Naive thymus-derived CD8-positive, alpha-beta T cell (primary cell): ENCODE data around the gene RPS19. TPM values are rescaled to one million over a fixed set of nuclear protein-coding genes. Genes with fewer than 3 reads are reported as not detected.

Experiments
- ATAC-seq, 2 donors: fragments of 150-1000 bp; cut with Tn5 transposase in 1 of 2; sonication (Bioruptor Pico), chemical (Tn5 transposase) in 1 of 2; 1 replicate in 1 of 2; 2 replicates in 1 of 2; pipeline ENCODE4 v1.10.0; 2021; ENCODE audit warnings: mild to moderate bottlenecking in 2 of 2, moderate library complexity in 2 of 2
- POLR2A ChIA-PET: fragments of 350-600 bp; sonication (Branson Sonifier 250); formaldehyde crosslinking; loops from one replicate; lab custom pipeline; 2021; ENCODE audit warnings: antibody characterized with exemption; lab: Charles Lee
- DNase-seq, 10 donors: peaks; one replicate each; pipeline versions ENCODE4 v3.0.0 to v3.0.0-alpha.2; 2020 to 2022
- H3K27ac Mint-ChIP-seq, 10 donors: one replicate each; pipeline ENCODE4 v1.8.0; 2020 to 2022; ENCODE audit warnings: mild to moderate bottlenecking in 10 of 10, mixed read lengths in 10 of 10, moderate library complexity in 4 of 10, inconsistent platforms in 1 of 10
- H3K27me3 Mint-ChIP-seq, 5 donors: one replicate each; pipeline ENCODE4 v1.8.0; 2021 to 2022; ENCODE audit warnings: mixed read lengths in 5 of 5
- H3K36me3 Mint-ChIP-seq, 3 donors: one replicate each; pipeline ENCODE4 v1.8.0; 2020 to 2022; ENCODE audit warnings: mixed read lengths in 3 of 3, mild to moderate bottlenecking in 2 of 3, inconsistent platforms in 1 of 3
- H3K4me1 Mint-ChIP-seq, 4 donors: one replicate each; pipeline ENCODE4 v1.8.0; 2021 to 2022; ENCODE audit warnings: mixed read lengths in 4 of 4
- H3K4me3 Mint-ChIP-seq, 10 donors: one replicate each; pipeline ENCODE4 v1.8.0; 2020 to 2022; ENCODE audit warnings: mild to moderate bottlenecking in 10 of 10, mixed read lengths in 10 of 10, moderate library complexity in 6 of 10, inconsistent platforms in 1 of 10
- H3K9me3 Mint-ChIP-seq, 9 donors: one replicate each; pipeline ENCODE4 v1.8.0; 2020 to 2022; ENCODE audit warnings: mixed read lengths in 9 of 9, mild to moderate bottlenecking in 3 of 9, inconsistent platforms in 1 of 9, moderate library complexity in 1 of 9
- polyA plus RNA-seq, 3 donors: library from polyadenylated mRNA; unstranded; fragments of 300-500 nt; fragmentation: Illumina TruSeq; gene quantifications; one replicate each; pipeline ENCODE4 v1.2.3, GENCODE V29; 2021
- total RNA-seq, 8 experiments: library from RNA in 2 of 8; stranded (reverse) in 2 of 8; gene quantifications; one replicate each; pipeline ENCODE4 v1.2.3 and lab custom pipeline; 2021 to 2026

The RPS19 gene
- total RNA-seq: 1,000 to 10,000 TPM; 3,479 to 3,513 TPM
- 1,000 to 10,000 TPM; 6,905 to 8,825 (median 8,505) TPM for polyA plus RNA-seq
- total RNA-seq (lab: John Stamatoyannopoulos, UW): 1,073 to 1,642 (median 1,308) reads per million in 6 experiments

GRCh38 chr19:41859618-41860418 lies at the start of gene RPS19:
Gene RPS19, plus strand, starts transcription at chr19:41860255. Its CDS starts 520 bp downstream, at chr19:41860775.
- H3K27ac Mint-ChIP-seq: peak within 1 kb of the TSS; percentile 84 to 99 (median 97)
- no peaks in the 10 kb centered on the region for H3K27me3 Mint-ChIP-seq
- H3K9me3 Mint-ChIP-seq: no peaks in the 10 kb centered on the region
- POLR2A ChIA-PET: interaction anchor here (0.5 to 4.1 kb wide), 25 partner anchors 9 to 598 kb away, joined by 3 to 253 read pairs (median 8); partner anchors contain the start of genes ARHGEF1, CD79A and RABAC1
- peaks cover 28 to 52% (median 44%) of the 10 kb centered on the region in 4 donors for H3K4me1 Mint-ChIP-seq
- H3K36me3 Mint-ChIP-seq: peaks cover 0 to 43% (median 14%) of the 10 kb centered on the region in 3 donors
- peak; percentile 82 to 86 for ATAC-seq
- peak within 1 kb of the TSS; percentile 80 to 100 (median 95) for H3K4me3 Mint-ChIP-seq
- peak; percentile 94 to 99 (median 98) for DNase-seq

GRCh38 chr19:41810301-41810700 lies 49.8 kb upstream of the RPS19 start:
- Mint-ChIP-seq H3K4me1 (peaks cover 5 to 29% (median 14%) of the 10 kb centered on the region in 4 donors), H3K4me3 (no peak overlapping the region), H3K36me3 (no peaks in the 10 kb centered on the region), H3K27ac (peak overlapping the region in 1 of 10 donors; percentile 53), H3K9me3 (no peaks in the 10 kb centered on the region), H3K27me3 (peaks cover 4 to 53% (median 9%) of the 10 kb centered on the region in 5 donors)
- ATAC-seq (no peak), DNase-seq (no peak)
- POLR2A ChIA-PET: no interaction called here

GRCh38 chr19:41811036-41811435 lies 49.0 kb upstream of the RPS19 start:
- DNase-seq (no peak), ATAC-seq (no peak)
- Mint-ChIP-seq H3K4me3 (no peak overlapping the region), H3K36me3 (no peaks in the 10 kb centered on the region), H3K27ac (no peak overlapping the region), H3K9me3 (no peaks in the 10 kb centered on the region), H3K27me3 (peaks cover 4 to 46% (median 7%) of the 10 kb centered on the region in 5 donors), H3K4me1 (peaks cover 5 to 29% (median 15%) of the 10 kb centered on the region in 4 donors)
- POLR2A ChIA-PET: no interaction called here

- DNase-seq (no peak), ATAC-seq (no peak)
- Mint-ChIP-seq H3K27ac (no peak overlapping the region), H3K36me3 (no peaks in the 10 kb centered on the region), H3K4me3 (no peak overlapping the region), H3K27me3 (peaks cover 4 to 37% (median 6%) of the 10 kb centered on the region in 5 donors), H3K4me1 (peaks cover 5 to 29% (median 15%) of the 10 kb centered on the region in 4 donors), H3K9me3 (no peaks in the 10 kb centered on the region)
- POLR2A ChIA-PET: interaction anchor here (0.7 kb wide), 1 partner anchor 9 kb away, joined by 4 read pairs; no protein-coding TSS in a partner anchor
Measured at GRCh38 chr19:41811981-41812380, 48.1 kb upstream of the RPS19 start.

- H3K4me1 Mint-ChIP-seq: peaks cover 5 to 23% (median 15%) of the 10 kb centered on the region in 4 donors
- H3K27ac Mint-ChIP-seq: no peak overlapping the region
- no peaks in the 10 kb centered on the region for H3K36me3 Mint-ChIP-seq
- peaks cover 0 to 17% (median 2%) of the 10 kb centered on the region in 5 donors for H3K27me3 Mint-ChIP-seq
- no peak overlapping the region for H3K4me3 Mint-ChIP-seq
- H3K9me3 Mint-ChIP-seq: no peaks in the 10 kb centered on the region
- no peak for DNase-seq
- POLR2A ChIA-PET: no interaction called here
- ATAC-seq: no peak
Measured at GRCh38 chr19:41813911-41814310, 46.1 kb upstream of the RPS19 start.

GRCh38 chr19:41815301-41815700 lies 44.8 kb upstream of the RPS19 start:
- Mint-ChIP-seq H3K4me1 (peaks cover 5 to 21% (median 15%) of the 10 kb centered on the region in 4 donors), H3K9me3 (no peaks in the 10 kb centered on the region), H3K27ac (no peak overlapping the region), H3K27me3 (peaks cover 0 to 3% (median 2%) of the 10 kb centered on the region in 5 donors), H3K36me3 (no peaks in the 10 kb centered on the region), H3K4me3 (no peak overlapping the region)
- POLR2A ChIA-PET: no interaction called here
- ATAC-seq: no peak
- DNase-seq: no peak

GRCh38 chr19:41816761-41817160 lies 43.3 kb upstream of the RPS19 start:
- ATAC-seq: no peak
- H3K4me1 Mint-ChIP-seq: peaks cover 8 to 16% (median 12%) of the 10 kb centered on the region in 4 donors
- no peaks in the 10 kb centered on the region for H3K36me3 Mint-ChIP-seq
- peaks cover 4 to 10% (median 8%) of the 10 kb centered on the region in 5 donors for H3K27me3 Mint-ChIP-seq
- no peak overlapping the region for H3K27ac Mint-ChIP-seq
- DNase-seq: no peak
- POLR2A ChIA-PET: interaction anchor here (0.7 kb wide), 1 partner anchor 118 kb away, joined by 6 read pairs; no protein-coding TSS in a partner anchor
- H3K9me3 Mint-ChIP-seq: no peaks in the 10 kb centered on the region
- H3K4me3 Mint-ChIP-seq: no peak overlapping the region

- Mint-ChIP-seq H3K27me3 (peaks cover 4 to 28% (median 16%) of the 10 kb centered on the region in 5 donors), H3K27ac (no peak overlapping the region), H3K4me1 (peaks cover 0 to 3% (median 0%) of the 10 kb centered on the region in 4 donors), H3K4me3 (no peak overlapping the region), H3K9me3 (no peaks in the 10 kb centered on the region), H3K36me3 (no peaks in the 10 kb centered on the region)
- DNase-seq (peak in 8 of 10 donors; percentile 27 to 73 (median 54)), ATAC-seq (peak; percentile 80 to 88)
- POLR2A ChIA-PET: interaction anchor here (0.6 to 0.8 kb wide), 2 partner anchors 9 to 33 kb away, joined by 4 to 5 read pairs; no protein-coding TSS in a partner anchor
Measured at GRCh38 chr19:41821003-41821735, 38.9 kb upstream of the RPS19 start.

GRCh38 chr19:41837981-41838708 lies 21.9 kb upstream of the RPS19 start:
- Mint-ChIP-seq H3K27ac (peak overlapping the region in 1 of 10 donors; percentile 38), H3K4me3 (no peak overlapping the region), H3K9me3 (no peaks in the 10 kb centered on the region), H3K36me3 (no peaks in the 10 kb centered on the region), H3K27me3 (peaks cover 7 to 25% (median 15%) of the 10 kb centered on the region in 5 donors), H3K4me1 (no peaks in the 10 kb centered on the region)
- ATAC-seq (no peak), DNase-seq (no peak)
- POLR2A ChIA-PET: no interaction called here

GRCh38 chr19:41839211-41839610 lies 20.8 kb upstream of the RPS19 start:
- peaks cover 11 to 25% (median 15%) of the 10 kb centered on the region in 5 donors for H3K27me3 Mint-ChIP-seq
- H3K36me3 Mint-ChIP-seq: no peaks in the 10 kb centered on the region
- H3K9me3 Mint-ChIP-seq: no peaks in the 10 kb centered on the region
- peaks cover 0 to 2% (median 0%) of the 10 kb centered on the region in 4 donors for H3K4me1 Mint-ChIP-seq
- no peak for DNase-seq
- H3K27ac Mint-ChIP-seq: no peak overlapping the region
- H3K4me3 Mint-ChIP-seq: no peak overlapping the region
- POLR2A ChIA-PET: no interaction called here
- ATAC-seq: no peak

GRCh38 chr19:41843371-41843770 lies 16.7 kb upstream of the RPS19 start:
- DNase-seq (no peak), ATAC-seq (no peak)
- peaks cover under 1 to 7% (median 5%) of the 10 kb centered on the region in 5 donors for H3K27me3 Mint-ChIP-seq
- H3K4me3 Mint-ChIP-seq: no peak overlapping the region
- H3K36me3 Mint-ChIP-seq: no peaks in the 10 kb centered on the region
- POLR2A ChIA-PET: no interaction called here
- H3K9me3 Mint-ChIP-seq: no peaks in the 10 kb centered on the region
- H3K4me1 Mint-ChIP-seq: peaks cover 0 to 4% (median 0%) of the 10 kb centered on the region in 4 donors
- no peak overlapping the region for H3K27ac Mint-ChIP-seq

GRCh38 chr19:41844601-41845000 lies 15.5 kb upstream of the RPS19 start, which contains the start of gene LYPD4:
Gene LYPD4, minus strand, starts transcription at chr19:41844683. Its CDS starts 5,398 bp downstream, at chr19:41839285.
- Mint-ChIP-seq H3K9me3 (no peaks in the 10 kb centered on the region), H3K4me3 (no peak within 1 kb of the TSS)

More at GRCh38 chr19:41844601-41845000, 15.5 kb upstream of the RPS19 start, which contains the start of gene LYPD4:
- Mint-ChIP-seq H3K36me3 (no peaks in the 10 kb centered on the region), H3K4me1 (peaks cover 0 to 4% (median 0%) of the 10 kb centered on the region in 4 donors), H3K27me3 (peaks cover 0 to 5% (median 0%) of the 10 kb centered on the region in 5 donors), H3K27ac (peak within 1 kb of the TSS in 1 of 10 donors; percentile 50)
- POLR2A ChIA-PET: no interaction called here
- no peak for DNase-seq
- ATAC-seq: no peak
